DOHH2 (cell line): ENCODE measurements around the gene NAA20.

ENCODE experiments used
- EZH2phosphoT487 ChIP-seq: fragments of 200-600 bp; sonication (generic); IDR thresholded peaks from 2 replicates; pipeline ENCODE4 v1.6.1; 2017; ENCODE audit warnings: borderline replicate concordance, mild to moderate bottlenecking, antibody characterized with exemption, low read length, moderate library complexity, mixed read lengths
- TF ChIP-seq, protein P1 (sequence below): fragments of 200-600 bp; sonication (generic); IDR thresholded peaks from one replicate; pipeline ENCODE4 v1.5.1; 2014; ENCODE audit warnings: antibody characterized with exemption, mild to moderate bottlenecking, low read depth, low read length; ENCODE audit not compliant: poor library complexity, severe bottlenecking

DNA sequence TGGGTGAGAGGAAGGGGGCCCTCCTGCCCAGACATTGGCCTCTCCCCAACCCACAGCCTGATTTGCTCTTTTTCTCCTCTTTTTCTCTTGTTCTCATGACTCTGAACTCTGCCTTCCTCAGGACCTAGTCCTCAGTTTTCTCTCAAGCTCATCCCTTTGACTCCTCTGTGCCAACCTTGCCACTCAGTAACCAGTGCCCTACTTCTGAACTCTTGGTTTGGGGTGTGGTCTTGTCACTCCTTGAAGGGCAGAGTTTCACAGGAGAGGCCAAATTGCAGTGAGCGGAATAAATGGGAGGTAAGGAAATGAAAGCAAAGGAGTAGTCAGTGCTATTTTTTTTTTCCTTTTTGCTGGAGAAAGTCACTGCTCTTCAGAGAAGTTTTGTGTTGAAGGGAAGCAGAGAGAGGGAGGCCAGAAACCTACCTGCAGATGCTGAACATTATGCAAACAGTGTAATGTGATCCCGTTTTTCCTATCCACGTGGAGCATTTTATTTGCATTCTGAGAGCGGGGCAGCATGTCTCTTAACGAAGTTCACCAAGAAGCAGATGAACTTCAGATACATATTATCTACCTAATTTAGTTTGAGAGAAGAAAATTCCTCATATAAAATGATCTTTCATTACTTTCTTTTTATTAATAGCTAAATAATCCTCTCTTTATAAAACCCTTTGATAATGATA is 62.1 kb downstream of the NAA20 start:
- TF ChIP-seq, protein P1, sequence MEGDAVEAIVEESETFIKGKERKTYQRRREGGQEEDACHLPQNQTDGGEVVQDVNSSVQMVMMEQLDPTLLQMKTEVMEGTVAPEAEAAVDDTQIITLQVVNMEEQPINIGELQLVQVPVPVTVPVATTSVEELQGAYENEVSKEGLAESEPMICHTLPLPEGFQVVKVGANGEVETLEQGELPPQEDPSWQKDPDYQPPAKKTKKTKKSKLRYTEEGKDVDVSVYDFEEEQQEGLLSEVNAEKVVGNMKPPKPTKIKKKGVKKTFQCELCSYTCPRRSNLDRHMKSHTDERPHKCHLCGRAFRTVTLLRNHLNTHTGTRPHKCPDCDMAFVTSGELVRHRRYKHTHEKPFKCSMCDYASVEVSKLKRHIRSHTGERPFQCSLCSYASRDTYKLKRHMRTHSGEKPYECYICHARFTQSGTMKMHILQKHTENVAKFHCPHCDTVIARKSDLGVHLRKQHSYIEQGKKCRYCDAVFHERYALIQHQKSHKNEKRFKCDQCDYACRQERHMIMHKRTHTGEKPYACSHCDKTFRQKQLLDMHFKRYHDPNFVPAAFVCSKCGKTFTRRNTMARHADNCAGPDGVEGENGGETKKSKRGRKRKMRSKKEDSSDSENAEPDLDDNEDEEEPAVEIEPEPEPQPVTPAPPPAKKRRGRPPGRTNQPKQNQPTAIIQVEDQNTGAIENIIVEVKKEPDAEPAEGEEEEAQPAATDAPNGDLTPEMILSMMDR = no peak
- no peak for TF ChIP-seq EZH2phosphoT487
